Motor neuron (in vitro differentiated cells): Measurements from ENCODE around the gene CCDC68. TPM values are rescaled to one million over a fixed set of nuclear protein-coding genes. Genes with fewer than 3 reads are reported as not detected.
"Not testable (repeated sequence)": the region's sequence is repeated elsewhere in the genome, so short reads cannot be mapped to it uniquely, and the experiment has no call there.

Source experiments
- ATAC-seq, 8 experiments: fragments of 200-7000 bp; cut with Tn5 transposase; replicated peaks in 6 of 8; 2 replicates each; pipeline ENCODE4 v1.8.0; 2021; ENCODE audit warnings: mild to moderate bottlenecking in 8 of 8, moderate library complexity in 8 of 8
- H3K27ac ChIP-seq, 2 donors: fragments of 250-450 bp; sonication (Bioruptor Pico); 2 replicates each; pipeline ENCODE4 v1.9.0; 2021; ENCODE audit warnings: antibody characterized with exemption in 2 of 2, mild to moderate bottlenecking in 2 of 2, moderate library complexity in 1 of 2
- H3K4me1 ChIP-seq, 2 donors: fragments of 250-450 bp; sonication (Bioruptor Pico); replicated peaks in 1 of 2; 2 replicates each; pipeline ENCODE4 v1.6.1; 2021; ENCODE audit warnings: antibody characterized with exemption in 2 of 2, mild to moderate bottlenecking in 2 of 2, moderate library complexity in 1 of 2
- H3K4me3 ChIP-seq, 5 donors: fragments of 250-450 bp; sonication (Bioruptor Pico); 2 replicates each; pipeline ENCODE4 v1.9.0; 2021; ENCODE audit warnings: antibody characterized with exemption in 5 of 5, mild to moderate bottlenecking in 5 of 5, moderate library complexity in 4 of 5
- WGBS, 10 experiments: fragments of 450-650 bp; shearing (Covaris generic); methylation state at CpG; one replicate each; pipeline ENCODE4 v1.0.0; 2022; 5-methylcytosine and 5-hydroxymethylcytosine counted together
- in situ Hi-C, 9 experiments: fragments of 400-800 bp; cut with MboI; loops; one replicate each; pipeline ENCODE4 v1.15.0; 2021; ENCODE audit warnings: low sequenced_read_pairs in 9 of 9, low pct_unique_long_range_greater_than_20kb in 2 of 9; ENCODE audit not compliant: unreplicated experiment in 9 of 9
- total RNA-seq, 8 experiments: library from RNA; unstranded; fragments of 300-600 nt; gene quantifications; 2 replicates each; pipeline versions ENCODE4 v1.2.3 to v1.2.4, GENCODE V29; 2022

The CCDC68 gene
- total RNA-seq, 8 experiments from 2014 or later, result 0.05 to 0.64 (median 0.11) TPM; not detected in 4

DNA sequence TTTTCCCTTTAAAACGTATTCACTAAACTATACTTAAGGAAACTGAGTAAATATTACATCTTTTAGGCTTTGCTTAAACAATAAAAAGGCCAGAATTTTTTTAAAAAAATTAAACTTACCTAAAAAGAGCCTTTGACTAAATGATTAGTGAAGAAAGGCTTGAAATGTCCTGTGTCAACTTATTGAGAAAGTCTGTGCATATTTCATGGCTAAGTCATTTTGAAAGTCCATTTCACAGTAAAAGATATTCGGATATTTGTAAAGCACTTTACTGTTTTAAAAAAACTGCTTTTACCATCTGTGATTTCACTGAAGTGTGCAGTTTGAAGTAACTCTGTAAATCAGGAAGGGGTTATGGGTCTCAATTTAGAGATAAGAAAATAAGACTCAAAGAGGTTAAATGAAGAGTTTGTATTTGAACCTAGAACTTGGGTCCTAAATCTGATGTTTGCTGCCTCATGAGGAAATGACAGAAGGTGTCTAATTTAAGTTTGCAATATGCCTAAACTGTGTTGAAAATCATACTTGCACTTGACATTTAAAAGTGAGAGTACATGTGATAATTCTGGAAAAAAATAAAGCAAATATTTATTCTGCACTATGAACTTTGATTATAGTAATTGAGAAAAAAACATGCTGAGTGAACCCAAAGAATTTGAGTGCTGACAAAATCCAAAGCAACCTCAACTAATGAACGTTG lies 80.5 kb downstream of the CCDC68 start:
- in situ Hi-C loops, result no loop called here
- WGBS, 10 experiments, result 23 to 83% (median 67%) methylated on average over 2 to 3 of the region's 3 CpGs
- ATAC-seq, result peak in 1 of 8 experiments; percentile 7
- Histone ChIP-seq H3K4me1 (peaks cover 4 to 9% of the 10 kb centered on the region in 2 donors), H3K27ac (no peak overlapping the region), H3K4me3 (no peak overlapping the region)

DNA sequence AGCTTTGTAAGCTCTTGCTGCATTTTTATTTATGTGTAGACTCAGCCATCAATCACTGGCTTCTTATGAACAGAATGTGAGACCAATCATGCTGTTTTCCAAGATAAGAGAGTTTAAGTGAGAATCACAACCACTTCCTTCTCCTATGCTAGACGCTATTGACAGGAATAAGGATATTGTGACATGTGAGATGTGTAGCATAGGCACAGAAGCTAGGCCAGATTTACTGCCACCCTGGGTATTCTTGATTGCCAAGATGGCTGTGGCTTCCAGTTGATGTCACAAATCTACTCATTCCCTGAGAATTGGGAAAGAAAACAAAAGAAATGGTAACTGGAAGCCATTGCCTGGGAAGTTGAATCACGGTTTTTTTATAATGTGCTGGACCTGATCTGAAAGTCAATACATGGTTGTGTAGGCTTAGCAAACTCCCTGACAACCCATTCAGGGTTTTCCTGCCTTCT lies 81.1 kb downstream of the CCDC68 start:
- H3K4me1 ChIP-seq, result peaks cover 4 to 9% of the 10 kb centered on the region in 2 donors
- peak in 3 of 8 experiments; percentile 46 to 87 (median 47) for ATAC-seq
- no peak overlapping the region for H3K27ac ChIP-seq
- no peak overlapping the region for H3K4me3 ChIP-seq
- in situ Hi-C loops, result no loop called here
- WGBS, 10 experiments, result 40 to 100% (median 76%) methylated on average over 1 to 2 of the region's 2 CpGs

DNA sequence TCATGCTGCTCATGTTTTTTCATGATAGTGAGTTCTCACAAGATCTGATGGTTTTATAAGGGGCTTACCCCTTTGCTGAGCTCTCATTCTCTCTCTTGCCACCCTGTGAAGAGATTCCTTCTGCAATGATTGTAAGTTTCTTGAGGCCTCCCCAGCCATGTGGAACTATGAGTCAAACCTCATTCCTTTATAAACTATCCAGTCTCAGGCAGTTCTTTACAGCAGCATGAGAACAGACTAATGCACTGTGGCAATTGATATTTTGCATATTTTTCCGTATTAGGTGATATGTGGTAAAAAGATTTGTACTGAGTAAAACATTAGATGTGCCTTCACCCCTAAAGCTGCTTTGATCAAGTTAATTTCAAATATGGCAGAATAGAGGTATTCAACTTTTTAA lies 82.2 kb downstream of the CCDC68 start:
- ATAC-seq, result no peak
- no peak overlapping the region for H3K27ac ChIP-seq
- in situ Hi-C loops, result no loop called here
- peaks cover 4 to 9% of the 10 kb centered on the region in 2 donors for H3K4me1 ChIP-seq
- WGBS, 10 experiments, result 86 to 100% (median 93%) methylated on average over 1 of the region's 1 CpG; no CpG with 5 or more reads in 6 of the 10 experiments
- H3K4me3 ChIP-seq, result no peak overlapping the region

DNA sequence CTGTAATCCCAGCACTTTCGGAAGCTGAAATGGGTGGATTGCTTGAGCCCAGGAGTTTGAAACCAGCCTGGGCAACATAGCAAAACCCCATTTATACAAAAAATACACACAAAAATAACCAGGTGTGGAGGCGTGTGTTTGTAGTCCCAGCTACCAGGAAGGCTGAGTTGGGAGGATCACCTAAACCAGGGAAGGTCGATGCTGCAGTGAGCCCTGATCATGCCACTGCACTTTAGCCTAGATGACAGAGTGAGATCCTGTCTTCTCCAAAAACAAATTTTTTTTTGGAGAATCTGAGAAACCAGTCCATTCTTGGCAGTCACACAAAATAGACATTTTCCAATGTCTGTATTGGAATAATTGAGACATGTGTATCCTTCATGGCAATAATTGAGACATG lies 84.2 kb downstream of the CCDC68 start:
- 43 to 100% (median 86%) methylated on average over 1 to 3 of the region's 3 CpGs; no CpG with 5 or more reads in 3 of the 10 experiments for WGBS, 10 experiments
- ATAC-seq, result no peak

DNA sequence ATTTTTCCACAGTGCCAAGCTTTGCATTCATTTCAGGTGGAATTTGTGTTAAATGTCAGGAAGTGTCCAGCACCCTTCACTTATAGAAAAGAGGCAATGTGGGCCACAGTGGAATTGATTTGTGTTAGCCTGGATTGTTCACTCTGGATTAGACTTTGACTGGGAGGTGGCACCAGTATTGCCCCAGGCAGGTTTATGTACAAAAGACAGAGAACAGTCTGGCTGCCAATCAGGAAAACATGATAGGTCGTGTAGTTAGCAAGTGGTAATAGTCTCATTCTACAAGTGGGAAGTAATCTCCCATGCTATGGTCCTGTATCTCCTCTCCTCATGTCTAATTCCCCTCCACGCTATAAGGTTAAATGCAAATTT lies 85.4 kb downstream of the CCDC68 start:
- 15 to 86% (median 70%) methylated on average over 1 to 2 of the region's 2 CpGs; no CpG with 5 or more reads in 1 of the 10 experiments for WGBS, 10 experiments
- no peak for ATAC-seq
- Histone ChIP-seq H3K4me1 (peaks cover 0 to 4% of the 10 kb centered on the region in 2 donors), H3K27ac (no peak overlapping the region), H3K4me3 (no peak overlapping the region)
- in situ Hi-C loops, result no loop called here

More for the DNA sequence above, 84.2 kb downstream of the CCDC68 start:
- in situ Hi-C loops, result no loop called here
- H3K4me3 ChIP-seq, result no peak overlapping the region
- peaks cover 4% of the 10 kb centered on the region in 2 donors for H3K4me1 ChIP-seq
- no peak overlapping the region for H3K27ac ChIP-seq

DNA sequence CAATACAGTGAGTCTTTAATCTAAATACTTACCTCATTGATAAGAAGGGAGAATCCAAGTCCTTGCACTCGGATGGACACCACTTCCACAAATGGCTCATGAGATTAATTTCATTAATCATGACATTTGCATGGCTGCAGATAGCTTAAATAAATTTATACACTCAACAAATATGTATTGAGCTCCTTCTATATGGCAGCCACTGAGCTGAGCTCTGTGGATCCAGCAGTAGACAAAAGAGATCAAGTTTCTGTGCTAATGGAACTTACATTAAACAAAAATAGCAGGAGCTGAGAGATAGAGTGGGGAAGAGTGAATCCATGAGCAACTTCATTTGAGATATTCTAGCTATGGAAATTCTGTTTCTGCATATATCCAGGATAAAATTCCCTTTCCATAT lies 86.6 kb downstream of the CCDC68 start:
- no peak for ATAC-seq

DNA sequence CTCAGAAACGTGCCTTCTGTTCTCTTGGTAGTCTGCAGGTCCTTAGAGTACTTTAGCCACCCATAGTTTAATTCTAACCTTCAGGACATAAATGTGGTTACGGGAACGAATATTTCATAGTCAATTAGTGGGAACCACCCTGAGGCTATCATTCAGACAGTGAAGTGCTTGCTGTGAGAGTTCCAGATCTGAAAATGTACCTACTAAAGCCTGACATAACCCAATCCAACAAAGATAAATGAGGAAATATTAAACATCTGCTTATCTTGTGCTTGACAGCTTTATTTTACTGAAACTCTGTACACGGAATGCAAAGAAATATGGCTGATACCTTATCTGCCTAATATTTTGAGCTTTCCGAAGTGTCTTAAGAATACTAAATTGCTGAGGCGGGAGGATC lies 88.0 kb downstream of the CCDC68 start:
- H3K4me3 ChIP-seq, result no peak overlapping the region
- ATAC-seq, result peak in 2 of 8 experiments; percentile 25
- H3K4me1 ChIP-seq, result no peaks in the 10 kb centered on the region
- WGBS, 10 experiments, result 43 to 97% (median 67%) methylated on average over 1 to 6 of the region's 6 CpGs
- no peak overlapping the region for H3K27ac ChIP-seq
- in situ Hi-C loops, result no loop called here

More for the DNA sequence above, 86.6 kb downstream of the CCDC68 start:
- H3K27ac ChIP-seq, result no peak overlapping the region
- WGBS, 10 experiments, result 0 to 100% (median 100%) methylated on average over 1 of the region's 1 CpG; no CpG with 5 or more reads in 4 of the 10 experiments
- no peaks in the 10 kb centered on the region for H3K4me1 ChIP-seq
- in situ Hi-C loops, result no loop called here
- no peak overlapping the region for H3K4me3 ChIP-seq

DNA sequence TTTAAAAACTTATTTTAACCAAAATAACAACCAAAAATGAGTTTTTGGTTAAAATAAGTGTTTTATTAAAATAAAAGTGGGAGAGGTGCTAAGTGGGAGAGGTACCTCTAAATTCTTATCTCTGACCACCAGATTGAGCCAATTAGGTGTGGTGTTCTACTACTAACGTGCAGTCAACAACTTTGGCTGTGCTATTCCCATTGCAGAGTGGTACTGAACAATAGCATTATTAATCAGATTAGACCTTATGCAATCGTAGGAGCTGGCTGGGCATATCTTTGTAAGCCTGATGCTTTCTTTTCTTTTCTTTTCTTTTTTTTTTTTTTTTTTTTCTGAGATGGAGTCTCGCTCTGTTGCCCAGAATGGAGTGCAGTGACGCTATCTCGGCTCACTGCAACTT lies 92.1 kb downstream of the CCDC68 start:
- in situ Hi-C loops, result no loop called here

DNA sequence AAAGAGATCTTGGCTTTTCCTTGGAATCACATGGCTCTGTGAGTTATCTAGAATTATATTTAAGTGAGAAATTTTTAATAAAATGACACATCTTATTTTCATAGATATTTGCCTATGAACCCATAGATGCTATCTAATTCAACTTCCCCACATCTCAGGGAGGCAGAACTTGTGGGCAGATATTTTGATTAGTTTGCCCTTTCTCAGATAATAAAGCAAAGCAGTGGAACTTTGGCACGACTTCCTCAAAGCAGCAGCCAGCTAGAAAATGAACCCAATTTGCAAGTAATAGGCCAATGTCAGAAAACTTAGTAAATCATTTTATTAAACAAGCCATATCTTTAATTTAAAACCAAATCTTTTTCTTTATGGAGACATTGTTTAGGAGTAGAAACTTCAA lies 98.3 kb downstream of the CCDC68 start:
- no peaks in the 10 kb centered on the region for H3K4me1 ChIP-seq
- no peak overlapping the region for H3K27ac ChIP-seq
- ATAC-seq, result no peak
- WGBS, 10 experiments, result 11 to 100% (median 67%) methylated on average over 1 of the region's 1 CpG; no CpG with 5 or more reads in 3 of the 10 experiments
- no peak overlapping the region for H3K4me3 ChIP-seq
- in situ Hi-C loops, result no loop called here

More for the DNA sequence above, 92.1 kb downstream of the CCDC68 start:
- no peak overlapping the region for H3K27ac ChIP-seq
- WGBS, 10 experiments, result 8 to 92% (median 75%) methylated on average over 1 to 5 of the region's 5 CpGs; no CpG with 5 or more reads in 2 of the 10 experiments
- no peak for ATAC-seq
- H3K4me1 ChIP-seq, result no peaks in the 10 kb centered on the region
- no peak overlapping the region for H3K4me3 ChIP-seq

DNA sequence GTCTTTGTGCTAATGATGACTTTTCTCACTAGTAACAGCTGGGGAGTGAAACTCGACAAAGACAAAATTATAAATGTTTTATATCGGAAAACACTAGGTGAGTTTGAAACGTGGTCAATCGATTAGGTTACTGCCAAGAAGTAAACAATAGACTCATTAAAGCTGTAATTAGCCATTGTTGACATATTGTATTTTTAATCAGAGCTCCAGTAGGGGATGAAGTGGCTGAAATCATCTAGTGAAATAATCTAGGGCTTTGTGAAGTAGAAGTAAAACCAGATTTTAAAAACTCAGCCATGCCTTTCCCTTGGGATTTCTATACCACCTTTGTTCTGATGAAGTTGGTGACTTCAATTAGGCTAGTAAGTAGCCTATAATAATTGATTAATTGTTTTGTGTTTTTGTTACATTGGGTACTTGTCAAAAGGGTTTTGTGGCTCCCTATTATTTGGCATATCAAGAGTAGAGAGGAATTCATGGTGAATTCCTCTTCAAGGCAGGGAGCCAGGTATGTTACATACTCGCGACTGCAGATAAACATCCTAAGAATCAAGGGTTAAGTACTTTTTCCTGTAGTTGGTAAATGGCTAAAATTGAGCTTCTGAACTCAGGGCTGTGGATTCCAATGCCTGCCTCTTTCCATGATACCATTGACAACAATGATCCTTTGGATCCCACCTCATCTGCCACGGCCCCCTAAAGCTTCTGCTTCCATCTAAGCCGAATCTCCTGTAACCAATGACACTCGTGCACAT lies 99.4 kb downstream of the CCDC68 start:
- WGBS, 10 experiments, result 40 to 92% (median 80%) methylated on average over 2 to 9 of the region's 9 CpGs
- ATAC-seq, result no peak
- no peak overlapping the region for H3K4me3 ChIP-seq
- H3K27ac ChIP-seq, result no peak overlapping the region
- H3K4me1 ChIP-seq, result no peaks in the 10 kb centered on the region
- in situ Hi-C loops, result no loop called here

DNA sequence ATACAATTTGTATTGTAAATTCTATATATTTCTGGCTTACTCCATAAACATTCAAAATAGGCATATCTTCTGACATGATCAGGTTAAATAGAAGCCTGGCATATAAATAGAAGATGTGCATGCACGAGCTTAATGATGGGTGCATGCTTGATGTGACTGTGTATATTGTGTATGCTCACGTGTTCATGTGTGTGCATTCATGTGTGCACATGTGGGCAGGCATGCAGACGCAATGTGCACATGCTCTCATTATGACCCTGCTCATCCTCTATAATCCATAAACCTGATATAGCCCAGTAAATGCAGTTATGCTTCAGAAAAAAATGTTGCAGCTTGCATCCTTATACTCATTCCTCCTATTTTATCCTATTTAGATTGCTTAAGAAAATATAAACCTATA lies 101.8 kb downstream of the CCDC68 start:
- in situ Hi-C loops, result no loop called here
- ATAC-seq, result no peak
- no peaks in the 10 kb centered on the region for H3K4me1 ChIP-seq
- H3K27ac ChIP-seq, result no peak overlapping the region
- WGBS, 10 experiments, result 39 to 88% (median 72%) methylated on average over 1 to 3 of the region's 3 CpGs; no CpG with 5 or more reads in 1 of the 10 experiments
- no peak overlapping the region for H3K4me3 ChIP-seq

DNA sequence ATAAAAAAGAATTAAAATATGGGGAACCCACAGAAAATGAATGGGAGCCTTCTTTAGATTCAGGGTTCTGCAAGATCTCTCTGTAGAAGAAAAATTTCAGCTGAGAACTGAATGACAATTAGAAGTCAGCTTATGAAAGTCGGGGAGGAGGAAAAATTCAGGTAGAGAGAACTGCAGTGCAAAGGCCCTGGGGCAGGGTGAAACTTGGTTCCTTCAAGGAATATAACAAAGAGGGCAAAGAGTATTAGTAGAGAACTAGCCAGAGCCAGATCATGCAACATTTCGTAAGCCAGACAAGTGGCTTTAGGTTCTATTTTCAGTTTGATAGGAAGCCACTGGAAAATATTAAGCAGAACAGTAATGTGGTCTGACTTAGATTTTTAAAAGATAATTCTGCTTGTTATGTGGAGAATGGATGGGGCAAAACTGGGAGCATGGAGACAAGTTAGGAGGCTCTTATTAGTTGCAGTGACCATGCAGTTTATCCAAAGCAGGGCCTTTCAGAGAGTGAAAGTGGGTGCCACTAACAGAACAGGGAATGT lies 103.1 kb downstream of the CCDC68 start:
- Histone ChIP-seq H3K27ac (no peak overlapping the region), H3K4me1 (no peaks in the 10 kb centered on the region), H3K4me3 (no peak overlapping the region)
- no peak for ATAC-seq
- 42 to 100% (median 63%) methylated on average over 1 to 2 of the region's 2 CpGs; no CpG with 5 or more reads in 1 of the 10 experiments for WGBS, 10 experiments
- in situ Hi-C loops, result no loop called here

DNA sequence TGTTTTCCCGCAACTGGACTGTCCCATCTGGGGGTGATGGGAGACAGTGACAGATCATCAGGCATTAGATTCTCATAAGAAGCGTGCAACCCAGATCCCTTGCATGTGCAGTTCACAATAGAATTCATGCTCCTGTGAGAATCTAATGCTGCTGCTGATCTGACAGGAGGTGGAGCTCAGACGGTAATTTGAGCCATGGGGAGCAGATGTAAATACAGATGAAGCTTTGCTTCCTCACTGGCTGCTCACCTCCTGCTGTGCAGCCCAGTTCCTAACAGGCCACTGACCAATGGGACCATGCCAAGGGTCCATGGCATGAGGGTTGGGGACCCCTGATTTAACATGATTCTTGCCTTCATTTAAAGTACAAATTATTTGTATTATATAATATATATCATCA lies 104.2 kb downstream of the CCDC68 start:
- ATAC-seq, in situ Hi-C loops: not testable (repeated sequence)
- 43 to 100% (median 93%) methylated on average over 1 to 3 of the region's 3 CpGs; no CpG with 5 or more reads in 1 of the 10 experiments for WGBS, 10 experiments

More for the DNA sequence above, 104.2 kb downstream of the CCDC68 start:
- not testable (repeated sequence) for H3K27ac ChIP-seq, H3K4me1 ChIP-seq, H3K4me3 ChIP-seq
